ENCODE measurements around the gene CMTM7.

The CMTM7 gene

GRCh38 chr3:32404714-32405113 is 13.1 kb downstream of the CMTM7 start:
- H3K79me2 ChIP-seq (ENCODE audit: low read length): peaks cover 48% of the 10 kb centered on the region
- H3K4me2 ChIP-seq (ENCODE audit: low read length): no peak overlapping the region

GRCh38 chr3:32405155-32405554 is 13.5 kb downstream of the CMTM7 start:
- H3K27me3 ChIP-seq (ENCODE audit: low read depth, low read length): no peaks in the 10 kb centered on the region
- H4K20me1 ChIP-seq (ENCODE audit: insufficient read depth, low read length): 0 out of 2 replicates have a peak, but pooled peaks cover 3% of the 10 kb centered on the region
- peaks cover 37% of the 10 kb centered on the region for H3K4me1 ChIP-seq (ENCODE audit: low read length)
- H3K4me3 ChIP-seq (ENCODE audit: low read length): no peak overlapping the region
- no peaks in the 10 kb centered on the region for H3K9me3 ChIP-seq (ENCODE audit: insufficient read depth, low read length)
- no peak for TF ChIP-seq EZH2phosphoT487 (IDR thresholded peaks at IDR 0.05; ENCODE audit: low read depth)
- no peak for TF ChIP-seq CTCF (IDR thresholded peaks at IDR 0.05; ENCODE audit: low read depth, low read length)
- H3K27ac ChIP-seq (ENCODE audit: low read length): no peak overlapping the region
- no peak overlapping the region for H3K4me2 ChIP-seq (ENCODE audit: low read length)
- no peak overlapping the region for H3K9ac ChIP-seq (ENCODE audit: low read length)
- peaks cover 53% of the 10 kb centered on the region for H3K79me2 ChIP-seq (ENCODE audit: low read length)
- no peak overlapping the region for H2AFZ ChIP-seq (ENCODE audit: low read depth, low read length)
- H3K36me3 ChIP-seq (replicated peaks; ENCODE audit: low read depth, low read length): peaks cover 5% of the 10 kb centered on the region

More at GRCh38 chr3:32404714-32405113, 13.1 kb downstream of the CMTM7 start:
- H4K20me1 ChIP-seq (ENCODE audit: insufficient read depth, low read length): 0 out of 2 replicates have a peak, but pooled peaks cover 3% of the 10 kb centered on the region
- H3K27me3 ChIP-seq (ENCODE audit: low read depth, low read length): no peaks in the 10 kb centered on the region
- H2AFZ ChIP-seq (ENCODE audit: low read depth, low read length): no peak overlapping the region
- TF ChIP-seq CTCF (IDR thresholded peaks at IDR 0.05; ENCODE audit: low read depth, low read length) (no peak), EZH2phosphoT487 (IDR thresholded peaks at IDR 0.05; ENCODE audit: low read depth) (no peak)
- H3K36me3 ChIP-seq (replicated peaks; ENCODE audit: low read depth, low read length): peaks cover 5% of the 10 kb centered on the region
- no peak overlapping the region for H3K4me3 ChIP-seq (ENCODE audit: low read length)
- H3K9me3 ChIP-seq (ENCODE audit: insufficient read depth, low read length): no peaks in the 10 kb centered on the region
- H3K9ac ChIP-seq (ENCODE audit: low read length): no peak overlapping the region
- H3K4me1 ChIP-seq (ENCODE audit: low read length): peaks cover 32% of the 10 kb centered on the region
- no peak overlapping the region for H3K27ac ChIP-seq (ENCODE audit: low read length)

- Histone ChIP-seq H3K79me2 (ENCODE audit: low read length) (peaks cover 50% of the 10 kb centered on the region), H4K20me1 (ENCODE audit: insufficient read depth, low read length) (0 out of 2 replicates have a peak, but pooled peaks cover 3% of the 10 kb centered on the region), H3K27me3 (ENCODE audit: low read depth, low read length) (no peaks in the 10 kb centered on the region), H3K27ac (ENCODE audit: low read length) (no peak overlapping the region), H3K9me3 (ENCODE audit: insufficient read depth, low read length) (no peaks in the 10 kb centered on the region), H3K4me1 (ENCODE audit: low read length) (peaks cover 37% of the 10 kb centered on the region), H3K36me3 (replicated peaks; ENCODE audit: low read depth, low read length) (peaks cover 5% of the 10 kb centered on the region), H3K4me2 (ENCODE audit: low read length) (no peak overlapping the region), H3K4me3 (ENCODE audit: low read length) (no peak overlapping the region), H2AFZ (ENCODE audit: low read depth, low read length) (no peak overlapping the region), H3K9ac (ENCODE audit: low read length) (no peak overlapping the region)
- no peak for TF ChIP-seq EZH2phosphoT487 (IDR thresholded peaks at IDR 0.05; ENCODE audit: low read depth)
- no peak for TF ChIP-seq CTCF (IDR thresholded peaks at IDR 0.05; ENCODE audit: low read depth, low read length)
Measured at GRCh38 chr3:32405711-32406323, 14.2 kb downstream of the CMTM7 start.

- Histone ChIP-seq H3K4me2 (ENCODE audit: low read length) (no peak overlapping the region), H3K9ac (ENCODE audit: low read length) (no peak overlapping the region), H3K4me3 (ENCODE audit: low read length) (no peak overlapping the region), H4K20me1 (ENCODE audit: insufficient read depth, low read length) (0 out of 2 replicates have a peak, but pooled peaks cover 3% of the 10 kb centered on the region), H2AFZ (ENCODE audit: low read depth, low read length) (no peak overlapping the region), H3K79me2 (ENCODE audit: low read length) (peaks cover 45% of the 10 kb centered on the region), H3K36me3 (replicated peaks; ENCODE audit: low read depth, low read length) (peaks cover 5% of the 10 kb centered on the region), H3K27ac (ENCODE audit: low read length) (no peak overlapping the region), H3K4me1 (ENCODE audit: low read length) (peaks cover 29% of the 10 kb centered on the region), H3K27me3 (ENCODE audit: low read depth, low read length) (no peaks in the 10 kb centered on the region), H3K9me3 (ENCODE audit: insufficient read depth, low read length) (no peaks in the 10 kb centered on the region)
- TF ChIP-seq EZH2phosphoT487 (IDR thresholded peaks at IDR 0.05; ENCODE audit: low read depth) (no peak), CTCF (IDR thresholded peaks at IDR 0.05; ENCODE audit: low read depth, low read length) (no peak)
Measured at GRCh38 chr3:32406486-32407408, 15.1 kb downstream of the CMTM7 start.

All from OCI-LY3 (cell line).